ENCODE data around the gene ADAD2.

The ADAD2 gene

DNA sequence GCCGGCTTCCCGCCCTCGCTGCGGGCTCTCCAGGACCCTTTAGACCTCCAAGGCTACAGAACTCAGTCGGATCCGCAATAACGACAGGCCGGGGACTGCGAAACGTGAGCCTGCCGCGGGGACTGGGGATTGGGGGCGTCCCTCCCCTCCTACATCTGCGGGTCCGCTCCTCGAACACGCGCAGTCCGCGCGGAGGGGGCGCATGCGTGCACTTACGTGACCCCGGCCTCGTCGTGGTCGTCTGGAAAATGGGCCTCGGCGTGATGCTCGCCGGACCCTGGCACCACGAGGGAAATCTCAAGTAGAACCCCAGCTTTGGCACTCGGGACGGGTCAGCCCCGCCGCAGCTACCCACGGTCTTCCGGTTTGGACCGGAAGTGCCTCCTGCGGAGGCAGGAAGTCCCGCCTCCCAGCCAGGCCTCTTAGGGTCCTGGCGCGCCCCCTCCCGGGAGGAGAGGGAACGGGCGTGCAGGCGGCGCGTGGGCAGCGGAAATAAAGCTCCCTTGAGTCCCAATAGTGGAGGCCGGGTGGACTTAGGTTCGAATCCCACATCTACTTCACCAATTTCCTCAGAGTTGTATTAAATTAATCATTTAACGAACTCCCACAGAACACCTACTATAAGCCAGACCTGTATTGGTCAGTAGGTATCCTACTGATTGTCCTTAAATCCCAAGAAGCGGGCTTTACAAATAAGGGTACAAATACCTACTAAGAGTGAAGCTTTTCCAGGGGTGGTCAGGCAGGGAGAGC, 4.1 kb upstream of the ADAD2 start, which contains the start of gene TAF1C:
Gene TAF1C, minus strand, starts transcription at position 373 of the 753 bp plus-strand sequence. CDS start 2,069 bp downstream, outside the sequence.
- H3K4me3 ChIP-seq (ENCODE audit: control insufficient read depth, low read depth, low read length): peak within 1 kb of the TSS; percentile 100
- TF ChIP-seq CTCF (IDR thresholded peaks at IDR 0.05; ENCODE audit: control insufficient read depth, insufficient read depth, low read depth, low read length, missing control alignments): peak; percentile 98
- DNase-seq (ENCODE audit: low read depth): peak; percentile 72

DNA sequence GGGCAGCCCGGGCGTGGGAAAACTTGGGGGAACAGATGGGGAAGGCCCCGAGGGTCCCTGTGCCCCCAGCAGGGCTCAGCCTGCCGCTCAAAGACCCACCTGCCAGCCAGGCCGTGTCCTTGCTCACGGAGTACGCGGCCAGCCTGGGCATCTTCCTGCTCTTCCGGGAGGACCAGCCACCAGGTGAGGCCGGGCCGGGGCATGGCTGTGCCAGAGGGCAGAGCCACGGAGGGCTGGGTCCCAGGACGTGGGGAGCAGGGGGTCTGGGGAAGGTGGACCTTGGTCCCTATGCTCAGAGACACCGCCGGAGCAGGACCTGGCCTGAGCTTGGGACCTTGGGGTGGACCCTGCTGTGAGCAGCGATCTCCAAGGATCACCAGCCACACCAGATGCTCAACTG, 509 bp downstream of the ADAD2 start:
- no peak for DNase-seq (ENCODE audit: low read depth)
- TF ChIP-seq CTCF (IDR thresholded peaks at IDR 0.05; ENCODE audit: control insufficient read depth, insufficient read depth, low read depth, low read length, missing control alignments): no peak
- H3K4me3 ChIP-seq (ENCODE audit: control insufficient read depth, low read depth, low read length): no peak overlapping the region

GRCh38 chr16:84193480-84193879, 2.5 kb downstream of the ADAD2 start:
- H3K4me3 ChIP-seq (ENCODE audit: control insufficient read depth, low read depth, low read length): no peak overlapping the region

DNA sequence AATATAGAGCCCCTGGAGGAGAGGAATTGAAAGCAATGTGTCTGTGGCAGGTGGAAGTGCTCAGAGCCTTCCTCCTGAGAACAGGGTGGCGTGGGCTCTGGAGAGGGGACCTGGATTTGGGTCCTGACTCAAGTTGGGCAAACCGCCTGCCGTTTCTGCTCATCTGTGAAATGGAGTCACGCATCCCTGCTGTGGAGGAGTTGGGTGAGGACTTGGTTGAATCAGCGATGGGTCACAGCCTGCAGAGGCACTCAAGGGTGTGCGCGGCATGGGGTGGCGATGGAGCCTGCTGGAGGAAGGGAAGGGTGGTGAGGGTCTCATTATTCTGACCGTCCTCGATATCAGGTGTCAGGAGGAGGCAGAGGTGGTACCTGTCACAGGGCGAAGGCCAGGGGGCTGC, 3.1 kb downstream of the ADAD2 start:
- TF ChIP-seq CTCF (IDR thresholded peaks at IDR 0.05; ENCODE audit: control insufficient read depth, insufficient read depth, low read depth, low read length, missing control alignments): no peak
- H3K4me3 ChIP-seq (ENCODE audit: control insufficient read depth, low read depth, low read length): no peak overlapping the region
- DNase-seq (ENCODE audit: low read depth): no peak

More at GRCh38 chr16:84193480-84193879, 2.5 kb downstream of the ADAD2 start:
- TF ChIP-seq CTCF (IDR thresholded peaks at IDR 0.05; ENCODE audit: control insufficient read depth, insufficient read depth, low read depth, low read length, missing control alignments): no peak
- no peak for DNase-seq (ENCODE audit: low read depth)

DNA sequence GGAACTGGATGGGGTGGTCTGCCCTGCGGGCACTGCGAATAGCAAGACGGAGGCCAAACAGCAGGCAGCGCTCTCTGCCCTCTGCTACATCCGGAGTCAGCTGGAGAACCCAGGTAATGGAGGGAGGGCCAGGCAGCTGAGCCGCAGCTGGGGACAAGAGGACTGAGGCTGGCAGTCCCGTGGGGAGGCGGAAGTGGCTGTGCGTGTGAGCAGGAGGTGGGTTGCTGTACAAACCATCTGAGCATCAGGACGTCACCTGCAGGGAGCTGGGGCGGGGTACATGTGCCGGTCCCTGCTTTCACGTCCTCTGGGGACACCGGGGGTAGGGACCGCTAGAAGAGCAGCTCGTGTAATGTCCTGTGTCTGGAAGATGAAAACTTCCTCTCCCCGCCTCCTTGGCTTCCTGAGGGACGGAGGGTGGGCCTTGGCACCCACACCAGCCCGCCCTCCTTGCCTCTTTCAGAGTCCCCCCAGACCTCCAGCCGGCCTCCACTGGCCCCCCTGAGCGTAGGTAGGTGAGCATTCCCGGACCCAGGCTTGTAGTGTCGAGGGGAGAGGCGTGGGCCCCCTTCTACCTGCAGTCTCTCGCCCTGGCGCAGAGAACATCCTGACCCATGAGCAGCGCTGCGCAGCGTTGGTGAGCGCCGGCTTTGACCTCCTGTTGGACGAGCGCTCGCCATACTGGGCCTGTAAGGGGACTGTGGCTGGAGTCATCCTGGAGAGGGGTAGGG, 3.7 kb downstream of the ADAD2 start:
- H3K4me3 ChIP-seq (ENCODE audit: control insufficient read depth, low read depth, low read length): no peak overlapping the region
- TF ChIP-seq CTCF (IDR thresholded peaks at IDR 0.05; ENCODE audit: control insufficient read depth, insufficient read depth, low read depth, low read length, missing control alignments): no peak
- no peak for DNase-seq (ENCODE audit: low read depth)

DNA sequence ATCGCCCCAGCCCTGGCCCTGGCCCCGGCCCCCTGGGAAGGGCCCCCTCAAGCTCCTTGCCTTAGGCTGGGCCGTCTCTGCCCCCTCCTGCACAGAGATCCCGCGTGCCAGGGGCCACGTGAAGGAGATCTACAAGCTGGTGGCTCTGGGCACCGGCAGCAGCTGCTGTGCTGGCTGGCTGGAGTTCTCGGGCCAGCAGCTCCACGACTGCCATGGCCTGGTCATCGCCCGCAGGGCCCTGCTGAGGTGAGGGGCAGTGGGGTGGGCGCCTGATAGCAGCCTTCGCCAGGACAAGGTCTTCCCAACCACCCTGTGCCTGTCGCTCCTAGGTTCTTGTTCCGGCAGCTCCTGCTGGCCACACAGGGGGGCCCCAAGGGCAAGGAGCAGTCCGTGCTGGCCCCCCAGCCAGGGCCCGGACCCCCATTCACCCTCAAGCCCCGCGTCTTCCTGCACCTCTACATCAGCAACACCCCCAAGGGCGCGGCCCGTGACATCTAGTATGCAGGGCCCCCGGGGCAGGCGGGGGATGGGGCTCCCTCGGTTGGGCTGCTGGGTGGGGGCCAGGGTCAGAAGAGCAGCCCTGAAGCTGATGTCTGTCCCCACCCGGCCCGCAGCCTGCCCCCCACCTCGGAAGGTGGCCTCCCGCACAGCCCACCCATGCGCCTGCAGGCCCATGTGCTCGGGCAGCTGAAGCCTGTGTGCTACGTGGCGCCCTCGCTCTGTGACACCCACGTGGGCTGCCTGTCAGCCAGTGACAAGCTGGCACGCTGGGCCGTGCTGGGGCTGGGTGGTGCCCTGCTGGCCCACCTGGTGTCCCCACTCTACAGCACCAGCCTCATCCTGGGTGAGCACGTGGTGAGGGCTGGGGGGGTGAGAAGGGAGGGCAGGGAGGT, 4.5 kb downstream of the ADAD2 start:
- no peak overlapping the region for H3K4me3 ChIP-seq (ENCODE audit: control insufficient read depth, low read depth, low read length)
- TF ChIP-seq CTCF (IDR thresholded peaks at IDR 0.05; ENCODE audit: control insufficient read depth, insufficient read depth, low read depth, low read length, missing control alignments): no peak

More for the DNA sequence above, 4.5 kb downstream of the ADAD2 start:
- DNase-seq (ENCODE audit: low read depth): no peak
